ENCODE data around the gene CFAP251. TPM values are rescaled to one million over a fixed set of nuclear protein-coding genes. Genes with fewer than 3 reads are reported as not detected.
A peak's percentile ranks its signal among the peaks of the same experiment; 100 is the strongest.
"Not testable (repeated sequence)": the region's sequence is repeated elsewhere in the genome, so short reads cannot be mapped to it uniquely, and the experiment has no call there.

CFAP251 gene, protein sequence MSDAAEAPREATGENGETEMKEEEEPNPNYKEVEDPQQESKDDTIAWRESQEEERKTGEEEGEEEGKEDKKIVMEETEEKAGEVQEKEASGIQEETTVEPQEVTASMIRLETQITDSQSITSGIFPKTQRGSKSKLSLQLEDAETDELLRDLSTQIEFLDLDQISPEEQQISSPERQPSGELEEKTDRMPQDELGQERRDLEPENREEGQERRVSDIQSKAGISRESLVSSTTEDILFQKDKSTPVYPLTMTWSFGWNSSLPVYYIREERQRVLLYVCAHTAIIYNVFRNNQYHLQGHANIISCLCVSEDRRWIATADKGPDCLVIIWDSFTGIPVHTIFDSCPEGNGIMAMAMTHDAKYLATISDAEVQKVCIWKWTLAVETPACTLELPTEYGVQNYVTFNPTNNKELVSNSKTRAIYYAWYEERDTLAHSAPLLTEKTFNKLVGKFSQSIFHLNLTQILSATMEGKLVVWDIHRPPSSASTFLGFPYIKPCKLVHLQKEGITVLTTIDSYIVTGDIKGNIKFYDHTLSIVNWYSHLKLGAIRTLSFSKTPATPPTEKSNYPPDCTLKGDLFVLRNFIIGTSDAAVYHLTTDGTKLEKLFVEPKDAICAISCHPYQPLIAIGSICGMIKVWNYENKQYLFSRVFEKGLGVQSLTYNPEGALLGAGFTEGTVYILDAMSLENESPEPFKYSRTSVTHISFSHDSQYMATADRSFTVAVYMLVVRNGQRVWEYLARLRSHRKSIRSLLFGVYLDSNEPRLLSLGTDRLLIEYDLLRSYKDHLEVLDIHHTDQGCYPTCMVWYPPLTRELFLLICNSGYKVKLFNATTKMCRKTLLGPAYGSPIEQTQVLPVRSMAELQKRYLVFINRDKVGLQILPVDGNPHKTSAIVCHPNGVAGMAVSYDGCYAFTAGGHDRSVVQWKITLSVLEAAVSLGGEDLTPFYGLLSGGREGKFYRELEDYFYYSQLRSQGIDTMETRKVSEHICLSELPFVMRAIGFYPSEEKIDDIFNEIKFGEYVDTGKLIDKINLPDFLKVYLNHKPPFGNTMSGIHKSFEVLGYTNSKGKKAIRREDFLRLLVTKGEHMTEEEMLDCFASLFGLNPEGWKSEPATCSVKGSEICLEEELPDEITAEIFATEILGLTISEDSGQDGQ
- polyA plus RNA-seq (2011; rRNA removed) (1.4 and 1.7 TPM in 2 replicates), polyA plus RNA-seq (2017; fragmentation: RNase III; extraction: RNeasy Plus Mini Kit Qiagen cat#74134 plus additional on column Dnase treatment) (0.66 to 1.2 TPM (median 0.94 TPM) in 3 replicates), polyA minus RNA-seq (2011; rRNA and poly(A)+ RNA removed) (3.4 and 5.7 TPM in 2 replicates)
- polyA plus RNA-seq (2012; cell fraction: cytosol; rRNA removed) = 0.81 and 1.0 TPM in 2 replicates
- 1.3 and 2.1 TPM in 2 replicates for polyA plus RNA-seq (2012; cell fraction: nucleus; rRNA removed)

DNA sequence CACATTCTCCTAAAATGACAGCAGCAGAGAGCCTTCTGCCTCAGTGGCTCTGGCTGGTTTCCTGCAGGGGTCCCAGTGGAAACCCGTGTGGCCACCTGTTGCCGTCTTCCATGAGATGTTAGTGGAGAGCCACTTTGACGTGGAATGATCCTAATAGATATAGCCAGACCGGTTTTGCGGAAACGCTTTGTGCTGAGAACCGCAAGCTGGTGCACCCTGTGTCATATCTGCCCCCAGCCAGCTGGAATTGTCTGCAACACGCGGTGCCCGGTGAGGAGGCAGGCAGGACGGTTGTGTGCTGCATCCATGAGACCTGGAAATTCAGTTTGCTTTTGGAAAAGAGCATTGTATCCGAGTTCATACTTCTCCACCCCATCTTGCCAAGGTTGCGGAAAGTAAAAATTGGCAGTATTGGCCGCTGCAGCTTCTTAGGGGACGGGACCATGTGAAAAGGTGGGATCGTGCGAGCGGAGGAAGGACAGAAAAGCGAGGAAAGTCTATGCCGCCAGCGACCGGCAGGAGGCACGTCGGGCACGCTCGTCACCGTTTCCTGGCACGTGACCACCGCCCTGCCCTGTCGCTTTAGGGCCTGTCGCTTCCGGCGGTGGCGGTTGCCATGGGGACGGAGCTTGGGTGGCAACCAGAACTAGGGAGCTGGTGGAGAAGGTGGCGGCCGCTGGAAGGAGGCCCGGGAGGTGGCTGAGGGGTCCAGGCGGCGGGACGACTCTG lies at the start of gene CFAP251:
CFAP251 (plus strand) TSS at position 643 of the 729 bp plus-strand sequence. CDS start 2,714 bp downstream, outside the sequence.
- DNase-seq (ENCODE audit: low read depth in 1 of 2, low spot score in 1 of 2) = no peak
- CTCF ChIA-PET = interaction anchor here (0.7 to 2.9 kb wide), 7 partner anchors 10 to 204 kb away, joined by 3 to 9 read pairs (median 6); no protein-coding TSS in a partner anchor
- no peak for ATAC-seq
- Histone ChIP-seq H3K4me3 (no peak within 1 kb of the TSS), H3K4me1 (no peaks in the 10 kb centered on the region), H3K27ac (no peak within 1 kb of the TSS), H3K4me2 (no peak within 1 kb of the TSS), H3K9me3 (no peaks in the 10 kb centered on the region)
- WGBS (ENCODE audit: missing lambda C conversion rate) = 87% methylated on average over 41 of the region's 41 CpGs
- POLR2A ChIA-PET = no interaction called here
- TF ChIP-seq, protein P1, sequence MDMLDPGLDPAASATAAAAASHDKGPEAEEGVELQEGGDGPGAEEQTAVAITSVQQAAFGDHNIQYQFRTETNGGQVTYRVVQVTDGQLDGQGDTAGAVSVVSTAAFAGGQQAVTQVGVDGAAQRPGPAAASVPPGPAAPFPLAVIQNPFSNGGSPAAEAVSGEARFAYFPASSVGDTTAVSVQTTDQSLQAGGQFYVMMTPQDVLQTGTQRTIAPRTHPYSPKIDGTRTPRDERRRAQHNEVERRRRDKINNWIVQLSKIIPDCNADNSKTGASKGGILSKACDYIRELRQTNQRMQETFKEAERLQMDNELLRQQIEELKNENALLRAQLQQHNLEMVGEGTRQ (IDR thresholded peaks at IDR 0.05) = no peak
- TF ChIP-seq, protein P2, sequence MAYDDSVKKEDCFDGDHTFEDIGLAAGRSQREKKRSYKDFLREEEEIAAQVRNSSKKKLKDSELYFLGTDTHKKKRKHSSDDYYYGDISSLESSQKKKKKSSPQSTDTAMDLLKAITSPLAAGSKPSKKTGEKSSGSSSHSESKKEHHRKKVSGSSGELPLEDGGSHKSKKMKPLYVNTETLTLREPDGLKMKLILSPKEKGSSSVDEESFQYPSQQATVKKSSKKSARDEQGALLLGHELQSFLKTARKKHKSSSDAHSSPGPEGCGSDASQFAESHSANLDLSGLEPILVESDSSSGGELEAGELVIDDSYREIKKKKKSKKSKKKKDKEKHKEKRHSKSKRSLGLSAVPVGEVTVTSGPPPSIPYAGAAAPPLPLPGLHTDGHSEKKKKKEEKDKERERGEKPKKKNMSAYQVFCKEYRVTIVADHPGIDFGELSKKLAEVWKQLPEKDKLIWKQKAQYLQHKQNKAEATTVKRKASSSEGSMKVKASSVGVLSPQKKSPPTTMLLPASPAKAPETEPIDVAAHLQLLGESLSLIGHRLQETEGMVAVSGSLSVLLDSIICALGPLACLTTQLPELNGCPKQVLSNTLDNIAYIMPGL (CRISPR knock-in tag; IDR thresholded peaks at IDR 0.05; ENCODE audit: borderline replicate concordance) = no peak
- no peak for FAIRE-seq

DNA sequence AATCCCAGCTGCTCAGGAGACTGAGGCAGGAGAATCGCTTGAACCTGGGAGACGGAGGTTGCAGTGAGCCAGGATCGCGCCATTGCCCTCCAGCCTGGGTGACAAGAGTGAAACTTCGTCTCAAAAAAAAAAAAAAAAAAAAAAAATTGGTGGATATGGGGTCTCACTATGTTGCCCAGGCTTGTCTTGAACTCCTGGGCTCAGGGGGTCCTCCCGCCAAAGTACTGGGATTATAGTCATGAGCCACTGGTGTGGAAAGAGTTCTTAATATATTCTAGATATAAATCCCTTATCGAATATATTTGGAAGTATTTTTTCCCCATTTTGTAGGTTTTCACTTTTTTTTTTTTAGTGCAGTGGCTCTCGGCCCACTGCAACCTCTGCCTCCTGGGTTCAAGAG lies 49.2 kb upstream of the CFAP251 start:
- not testable (repeated sequence) for ATAC-seq

DNA sequence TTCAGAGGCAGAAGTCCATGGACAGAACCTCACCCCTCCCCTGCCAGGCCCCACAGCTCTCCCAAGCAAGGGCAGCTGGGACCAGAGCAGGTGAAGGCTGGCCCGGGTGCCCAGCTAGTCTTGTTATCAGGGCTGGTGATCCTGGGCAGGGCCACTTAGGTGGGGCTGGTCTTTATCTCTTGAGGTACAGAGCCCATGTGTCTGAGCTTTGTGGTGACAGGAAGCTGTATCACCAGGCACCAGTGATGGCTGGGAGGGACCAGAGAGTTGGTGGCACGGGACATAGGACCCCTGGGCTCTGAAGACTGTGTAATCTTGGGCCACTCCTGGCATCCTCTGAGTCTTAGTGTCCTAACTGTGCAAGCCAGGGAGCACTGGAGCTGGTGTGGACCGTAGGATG lies 46.9 kb upstream of the CFAP251 start:
- ATAC-seq = peak; percentile 30 to 41; a peak in 2 of 6 replicates
- ChIA-PET CTCF (interaction anchor here (0.5 to 2.5 kb wide), 5 partner anchors 17 to 487 kb away, joined by 3 to 10 read pairs (median 3); partner anchors contain the start of genes PSMD9 and RHOF), POLR2A (interaction anchor here (1.6 kb wide), 1 partner anchor 17 kb away, joined by 4 read pairs; the partner anchor contains the start of gene PSMD9)
- H3K4me2 ChIP-seq = no peak overlapping the region
- H3K4me3 ChIP-seq = no peak overlapping the region
- H3K27ac ChIP-seq = no peak overlapping the region
- H3K4me1 ChIP-seq = no peaks in the 10 kb centered on the region
- FAIRE-seq = no peak
- no peak for DNase-seq (ENCODE audit: low read depth in 1 of 2, low spot score in 1 of 2)
- 78% methylated on average over 3 of the region's 3 CpGs for WGBS (ENCODE audit: missing lambda C conversion rate)
- no peaks in the 10 kb centered on the region for H3K9me3 ChIP-seq
- TF ChIP-seq JUNB (IDR thresholded peaks at IDR 0.05) = no peak
- TF ChIP-seq CHD2 (IDR thresholded peaks at IDR 0.05; ENCODE audit: low read length, partially characterized antibody) = no peak
- TF ChIP-seq RAD21 (conservative IDR thresholded peaks at IDR 0.05 in 1 of 2, IDR thresholded peaks at IDR 0.05 in 1 of 2) = no peak
- TF ChIP-seq ZC3H11A (IDR thresholded peaks at IDR 0.05) = no peak
- no peak for TF ChIP-seq CBX2 (IDR thresholded peaks at IDR 0.05; ENCODE audit: borderline replicate concordance, low read depth)
- TF ChIP-seq, protein P3, sequence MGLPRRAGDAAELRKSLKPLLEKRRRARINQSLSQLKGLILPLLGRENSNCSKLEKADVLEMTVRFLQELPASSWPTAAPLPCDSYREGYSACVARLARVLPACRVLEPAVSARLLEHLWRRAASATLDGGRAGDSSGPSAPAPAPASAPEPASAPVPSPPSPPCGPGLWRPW (IDR thresholded peaks at IDR 0.05) = no peak
- TF ChIP-seq, protein P2 (CRISPR knock-in tag; IDR thresholded peaks at IDR 0.05; ENCODE audit: borderline replicate concordance) = no peak
- no peak for TF ChIP-seq POLR2A (IDR thresholded peaks at IDR 0.05; ENCODE audit: low read length)
- TF ChIP-seq JUN (IDR thresholded peaks at IDR 0.05) = no peak
- TF ChIP-seq ZFP36 (IDR thresholded peaks at IDR 0.05; ENCODE audit: borderline replicate concordance, partially characterized antibody) = no peak
- no peak for TF ChIP-seq FOSL2 (IDR thresholded peaks at IDR 0.05)
- no peak for TF ChIP-seq FOSL2 (CRISPR knock-in tag; IDR thresholded peaks at IDR 0.05)
- TF ChIP-seq TP53 (CRISPR knock-in tag; IDR thresholded peaks at IDR 0.05) = no peak
- no peak for TF ChIP-seq HOXB13 (CRISPR knock-in tag; IDR thresholded peaks at IDR 0.05; ENCODE audit: low read depth)
- no peak for TF ChIP-seq EP300 (IDR thresholded peaks at IDR 0.05)
- TF ChIP-seq, protein P4, sequence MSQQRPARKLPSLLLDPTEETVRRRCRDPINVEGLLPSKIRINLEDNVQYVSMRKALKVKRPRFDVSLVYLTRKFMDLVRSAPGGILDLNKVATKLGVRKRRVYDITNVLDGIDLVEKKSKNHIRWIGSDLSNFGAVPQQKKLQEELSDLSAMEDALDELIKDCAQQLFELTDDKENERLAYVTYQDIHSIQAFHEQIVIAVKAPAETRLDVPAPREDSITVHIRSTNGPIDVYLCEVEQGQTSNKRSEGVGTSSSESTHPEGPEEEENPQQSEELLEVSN (IDR thresholded peaks at IDR 0.05; ENCODE audit: borderline replicate concordance, low read depth) = no peak

More for the DNA sequence above, 49.2 kb upstream of the CFAP251 start:
- FAIRE-seq; H3K9me3 ChIP-seq; DNase-seq (ENCODE audit: low read depth in 1 of 2, low spot score in 1 of 2); POLR2A ChIA-PET; H3K4me2 ChIP-seq; H3K4me3 ChIP-seq; H3K4me1 ChIP-seq; H3K27ac ChIP-seq: not testable (repeated sequence)
- 84% methylated on average over 8 of the region's 8 CpGs for WGBS (ENCODE audit: missing lambda C conversion rate)
- CTCF ChIA-PET = interaction anchor here (0.7 to 2.5 kb wide), 4 partner anchors 12 to 75 kb away, joined by 3 to 10 read pairs (median 4); partner anchors contain the start of gene RHOF

Measured in A549 (cell line).